KOPT-K1 (cell line): Measurements from ENCODE around the gene NUDC.
"Not testable (repeated sequence)": the region's sequence is repeated elsewhere in the genome, so short reads cannot be mapped to it uniquely, and the experiment has no call there.

Source experiments
- H3K27ac ChIP-seq: fragments of 200-600 bp; sonication (generic); 2 replicates; pipeline ENCODE4 v1.5.1; 2016; ENCODE audit warnings: antibody characterized with exemption, mild to moderate bottlenecking, low read depth, low read length; ENCODE audit not compliant: poor library complexity, severe bottlenecking
- H3K36me3 ChIP-seq: fragments of 200-600 bp; sonication (generic); 2 replicates; pipeline ENCODE4 v1.5.1; 2017; ENCODE audit warnings: antibody characterized with exemption, mild to moderate bottlenecking, low read length, moderate library complexity; ENCODE audit not compliant: insufficient read depth
- H3K9me3 ChIP-seq: fragments of 200-600 bp; sonication (generic); 2 replicates; pipeline ENCODE4 v1.5.1; 2017; ENCODE audit warnings: antibody characterized with exemption, low read length, mild to moderate bottlenecking; ENCODE audit not compliant: insufficient read depth, poor library complexity, severe bottlenecking

Gene NUDC

DNA sequence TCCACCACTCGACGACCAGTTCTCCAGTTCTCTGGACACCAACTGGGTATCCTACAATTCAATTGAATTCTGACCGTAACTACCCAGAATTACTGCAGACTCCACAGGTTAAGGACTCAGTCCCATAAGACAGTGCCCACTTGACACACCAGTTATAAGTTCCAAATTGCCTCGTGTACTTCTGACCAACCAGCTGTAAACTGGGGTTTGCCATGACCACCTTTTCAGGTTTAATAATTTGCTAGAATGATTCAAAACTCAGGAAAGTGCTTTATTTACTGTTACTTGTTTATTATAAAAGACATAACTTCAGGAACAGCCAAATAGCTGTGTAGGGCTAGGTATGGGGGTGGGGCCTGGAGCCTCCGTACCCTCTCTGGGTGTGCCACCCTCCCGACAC is 15.3 kb downstream of the NUDC start:
- no peak overlapping the region for H3K27ac ChIP-seq
- no peaks in the 10 kb centered on the region for H3K9me3 ChIP-seq
- peaks cover 94% of the 10 kb centered on the region for H3K36me3 ChIP-seq

DNA sequence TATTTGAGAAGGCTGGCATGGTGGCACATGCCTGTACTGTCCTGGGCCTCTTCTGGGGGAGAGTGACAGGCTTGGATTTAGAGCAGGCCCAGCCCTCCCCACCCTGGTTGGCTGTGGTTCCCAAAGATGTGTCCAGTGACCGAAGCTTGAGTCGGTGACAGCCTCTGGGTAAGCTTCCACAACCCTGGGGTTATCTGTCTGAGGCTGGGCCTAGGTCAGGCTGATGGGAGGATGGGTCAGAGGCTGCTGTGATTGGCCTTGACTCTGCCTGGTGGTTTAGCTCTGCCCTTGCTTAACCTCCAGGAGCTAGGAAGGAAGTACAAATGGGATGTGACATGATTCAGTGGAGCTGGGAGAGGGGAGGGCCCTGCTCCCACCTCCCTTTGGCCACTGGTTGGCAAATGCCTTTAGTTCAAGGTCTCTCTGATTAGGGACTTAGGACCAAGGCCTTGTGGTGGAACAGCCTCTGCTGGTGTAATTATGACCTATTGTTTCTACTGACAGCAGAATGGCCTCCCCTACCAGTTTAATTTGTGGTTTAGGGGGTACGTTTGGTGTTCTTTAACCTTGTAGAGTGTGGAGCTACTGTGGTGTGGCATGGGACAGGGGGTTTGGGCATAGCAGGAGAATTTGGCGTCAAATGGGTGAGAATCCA is 16.6 kb downstream of the NUDC start:
- Histone ChIP-seq H3K27ac (no peak overlapping the region), H3K36me3 (peaks cover 94% of the 10 kb centered on the region)

DNA sequence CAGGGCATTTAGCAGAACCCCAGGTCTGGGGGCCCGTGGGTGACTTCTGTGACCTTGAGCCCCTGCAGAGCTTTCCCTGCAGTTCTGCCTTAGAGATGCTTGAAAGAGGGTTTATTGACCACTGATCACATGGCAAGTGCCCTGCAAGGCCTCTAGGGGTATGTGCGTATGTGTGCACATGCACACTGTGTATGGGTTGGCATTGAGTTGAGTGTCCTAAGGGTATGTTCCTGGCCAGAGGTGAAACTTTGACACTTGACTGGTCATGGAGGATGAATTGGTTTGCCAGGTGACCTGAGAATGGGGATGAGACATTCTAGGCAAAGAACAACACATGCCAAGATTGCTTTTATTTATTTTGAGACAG is 17.1 kb downstream of the NUDC start:
- H3K36me3 ChIP-seq, result peaks cover 94% of the 10 kb centered on the region
- no peaks in the 10 kb centered on the region for H3K9me3 ChIP-seq
- no peak overlapping the region for H3K27ac ChIP-seq

More for the DNA sequence above, 16.6 kb downstream of the NUDC start:
- no peaks in the 10 kb centered on the region for H3K9me3 ChIP-seq

DNA sequence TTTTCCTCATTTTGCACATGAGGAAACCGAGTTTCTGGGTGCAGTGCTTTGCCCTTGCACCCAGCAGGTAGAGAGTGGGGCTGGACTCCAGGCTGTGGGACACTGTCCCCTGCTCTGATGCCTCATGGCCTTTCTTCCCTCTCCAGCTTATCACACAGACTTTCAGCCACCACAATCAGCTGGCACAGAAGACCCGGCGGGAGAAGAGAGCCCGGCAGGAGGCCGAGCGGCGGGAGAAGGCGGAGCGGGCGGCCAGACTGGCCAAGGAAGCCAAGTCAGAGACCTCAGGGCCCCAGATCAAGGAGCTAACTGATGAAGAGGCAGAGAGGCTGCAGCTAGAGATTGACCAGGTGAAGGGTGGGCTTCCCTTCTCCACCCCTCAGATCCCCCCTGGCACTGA is 19.8 kb downstream of the NUDC start:
- no peak overlapping the region for H3K27ac ChIP-seq
- peaks cover 97% of the 10 kb centered on the region for H3K36me3 ChIP-seq
- no peaks in the 10 kb centered on the region for H3K9me3 ChIP-seq

DNA sequence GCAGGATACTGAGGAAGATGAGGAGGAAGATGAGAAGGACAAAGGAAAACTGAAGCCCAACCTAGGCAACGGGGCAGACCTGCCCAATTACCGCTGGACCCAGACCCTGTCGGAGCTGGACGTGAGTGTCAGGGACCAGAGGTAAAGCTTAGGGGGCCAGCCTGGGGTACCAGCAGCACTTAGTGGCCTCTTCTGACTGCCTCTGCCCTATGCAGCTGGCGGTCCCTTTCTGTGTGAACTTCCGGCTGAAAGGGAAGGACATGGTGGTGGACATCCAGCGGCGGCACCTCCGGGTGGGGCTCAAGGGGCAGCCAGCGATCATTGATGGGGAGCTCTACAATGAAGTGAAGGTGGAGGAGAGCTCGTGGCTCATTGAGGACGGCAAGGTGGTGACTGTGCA is 21.1 kb downstream of the NUDC start:
- no peaks in the 10 kb centered on the region for H3K9me3 ChIP-seq
- no peak overlapping the region for H3K27ac ChIP-seq
- H3K36me3 ChIP-seq, result peaks cover 95% of the 10 kb centered on the region

DNA sequence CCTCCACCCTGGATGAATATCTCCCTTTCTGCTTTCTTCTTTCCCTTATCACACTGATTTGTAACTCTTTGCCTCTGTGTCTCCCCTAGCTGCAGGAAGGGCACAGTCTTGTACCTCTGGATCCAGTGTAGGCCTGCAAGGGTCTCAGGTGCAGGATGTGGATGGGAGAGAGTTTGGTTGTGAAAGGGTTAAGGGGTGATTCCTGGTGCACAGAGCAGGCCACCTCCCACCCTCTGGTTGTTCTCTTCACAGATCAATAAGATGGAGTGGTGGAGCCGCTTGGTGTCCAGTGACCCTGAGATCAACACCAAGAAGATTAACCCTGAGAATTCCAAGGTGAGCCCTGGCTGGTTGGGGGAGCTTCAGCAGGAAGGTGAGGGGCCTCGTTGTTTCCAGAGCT is 23.6 kb downstream of the NUDC start:
- H3K27ac ChIP-seq, result no peak overlapping the region
- peaks cover 75% of the 10 kb centered on the region for H3K36me3 ChIP-seq
- H3K9me3 ChIP-seq, result no peaks in the 10 kb centered on the region

DNA sequence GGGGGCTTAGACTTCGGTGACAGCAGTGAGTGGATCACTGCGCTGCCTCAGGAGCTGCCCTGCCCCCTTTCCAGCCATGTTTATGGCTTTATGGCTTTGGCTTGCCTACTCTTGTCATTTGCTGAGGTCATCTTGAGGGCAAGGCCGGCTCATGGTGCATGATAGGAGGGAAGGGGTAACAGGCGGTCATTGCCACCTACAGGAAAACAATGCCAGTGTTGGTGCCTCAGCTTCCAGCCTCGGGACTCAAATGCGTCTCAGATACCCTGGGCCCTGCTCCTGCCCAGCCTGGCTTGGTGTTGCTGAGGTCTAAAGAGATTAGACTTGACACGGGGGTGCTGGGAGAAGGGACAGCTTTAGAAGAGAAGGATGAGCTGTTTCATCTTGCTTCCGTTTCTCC is 24.2 kb downstream of the NUDC start:
- Histone ChIP-seq H3K27ac (no peak overlapping the region), H3K9me3 (no peaks in the 10 kb centered on the region), H3K36me3 (peaks cover 69% of the 10 kb centered on the region)

DNA sequence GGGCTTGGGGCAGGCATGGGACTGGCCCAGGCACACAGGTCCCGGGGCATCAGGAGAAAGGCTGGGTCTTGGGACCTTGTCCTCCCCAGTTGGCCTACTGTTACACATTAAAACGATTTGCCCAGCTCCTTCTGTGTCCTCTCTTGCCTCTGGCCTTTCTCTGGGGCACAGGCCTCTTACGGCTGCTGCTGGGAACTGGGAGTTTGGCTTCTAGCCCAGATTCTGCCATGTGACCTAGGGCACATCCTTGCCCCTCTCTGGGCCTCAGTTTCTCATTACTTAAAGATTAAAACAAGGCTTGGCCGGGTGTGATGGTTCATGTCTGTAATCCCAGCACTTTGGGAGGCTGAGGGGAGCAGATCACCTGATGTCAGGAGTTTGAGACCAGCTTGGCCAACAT is 24.7 kb downstream of the NUDC start:
- no peaks in the 10 kb centered on the region for H3K9me3 ChIP-seq
- peaks cover 66% of the 10 kb centered on the region for H3K36me3 ChIP-seq
- no peak overlapping the region for H3K27ac ChIP-seq

DNA sequence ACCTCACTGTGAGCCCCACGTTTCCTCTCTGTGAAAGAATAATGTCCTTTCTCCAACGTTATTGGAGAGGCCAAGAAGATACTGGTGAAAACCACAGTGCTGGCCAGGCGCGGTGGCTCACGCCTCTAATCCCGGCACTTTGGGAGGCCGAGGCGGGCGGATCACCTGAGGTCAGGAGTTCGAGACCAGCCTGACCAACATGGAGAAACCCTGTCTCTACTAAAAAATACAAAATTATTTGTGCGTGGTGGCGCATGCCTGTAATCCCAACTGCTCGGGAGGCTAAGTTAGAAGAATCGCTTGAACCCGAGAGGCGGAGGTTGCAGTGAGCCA is 27.1 kb downstream of the NUDC start:
- H3K9me3 ChIP-seq, H3K27ac ChIP-seq: not testable (repeated sequence)
- H3K36me3 ChIP-seq, result peaks cover 42% of the 10 kb centered on the region

DNA sequence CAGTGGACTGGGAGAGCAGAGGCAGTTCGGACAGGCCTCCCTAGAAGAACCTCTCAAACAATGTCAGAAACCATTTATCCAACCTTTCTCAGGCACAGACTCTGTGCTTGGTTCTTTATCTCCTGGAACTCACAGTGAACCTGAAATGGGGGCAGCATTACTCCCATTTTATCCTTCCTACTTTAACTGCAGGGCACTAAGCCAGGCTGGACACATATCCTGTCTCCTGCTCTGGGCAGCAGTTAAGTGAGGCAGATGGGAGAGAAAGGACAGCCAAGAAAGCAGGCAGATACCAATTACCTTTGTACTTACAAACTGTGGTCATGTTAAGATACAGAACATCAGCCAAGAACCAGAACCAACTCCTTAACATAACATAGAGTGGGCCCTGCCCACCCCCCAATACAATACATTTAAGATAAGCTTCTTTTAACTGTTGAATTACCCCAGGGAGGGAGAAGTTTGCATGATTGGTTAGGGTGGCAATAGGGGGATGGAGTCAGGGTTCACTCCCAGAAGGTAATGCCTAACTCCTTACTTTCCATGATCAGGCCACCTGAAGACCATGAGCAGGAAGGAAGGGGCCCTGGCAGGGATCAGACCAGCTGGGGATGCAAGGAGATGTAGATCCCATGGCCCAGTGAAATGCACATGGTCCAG is 27.9 kb downstream of the NUDC start:
- H3K27ac ChIP-seq, result no peak overlapping the region
- no peaks in the 10 kb centered on the region for H3K9me3 ChIP-seq
- H3K36me3 ChIP-seq, result peaks cover 35% of the 10 kb centered on the region

DNA sequence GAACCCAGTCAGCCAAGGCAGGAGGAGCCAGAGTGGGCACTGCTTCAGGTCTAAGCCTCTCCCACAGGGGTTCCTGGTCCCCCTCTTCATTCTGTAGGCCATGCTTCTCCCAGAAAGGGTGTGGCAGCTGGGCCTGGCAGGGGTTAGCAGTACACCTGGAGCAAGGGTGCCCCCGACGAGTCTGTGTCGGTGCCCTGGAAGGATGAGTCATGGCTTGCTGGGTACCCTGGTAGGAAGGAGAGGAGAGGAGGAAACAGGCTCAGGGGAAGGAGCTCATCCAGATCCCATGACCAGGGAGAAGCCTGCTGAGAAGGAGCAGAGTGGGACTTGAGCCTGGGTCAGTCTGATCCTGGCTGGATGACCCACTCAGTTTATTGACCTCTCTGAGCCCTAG is 28.4 kb downstream of the NUDC start:
- no peak overlapping the region for H3K27ac ChIP-seq
- H3K9me3 ChIP-seq, result no peaks in the 10 kb centered on the region
- H3K36me3 ChIP-seq, result peaks cover 29% of the 10 kb centered on the region

DNA sequence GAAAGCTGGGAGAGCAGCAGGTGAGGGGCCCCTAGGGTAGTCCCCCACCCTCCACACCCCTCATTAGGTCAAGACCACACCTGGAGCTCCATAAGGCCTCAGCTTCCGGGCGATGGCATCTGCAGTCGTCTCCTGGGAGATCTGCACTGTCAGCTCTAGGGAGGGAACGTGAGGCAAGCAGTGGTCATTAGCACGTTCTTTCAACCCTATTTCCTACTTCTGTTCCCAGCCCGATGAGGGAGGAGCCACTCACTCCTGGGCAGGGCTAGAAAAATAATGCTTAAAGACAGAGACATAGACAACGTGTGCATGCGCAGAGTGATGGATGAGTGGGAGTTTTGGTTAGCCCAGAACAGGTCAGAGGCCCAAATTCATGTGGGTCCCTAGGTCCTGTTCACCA is 29.1 kb downstream of the NUDC start:
- Histone ChIP-seq H3K36me3 (peaks cover 23% of the 10 kb centered on the region), H3K9me3 (no peaks in the 10 kb centered on the region), H3K27ac (no peak overlapping the region)

DNA sequence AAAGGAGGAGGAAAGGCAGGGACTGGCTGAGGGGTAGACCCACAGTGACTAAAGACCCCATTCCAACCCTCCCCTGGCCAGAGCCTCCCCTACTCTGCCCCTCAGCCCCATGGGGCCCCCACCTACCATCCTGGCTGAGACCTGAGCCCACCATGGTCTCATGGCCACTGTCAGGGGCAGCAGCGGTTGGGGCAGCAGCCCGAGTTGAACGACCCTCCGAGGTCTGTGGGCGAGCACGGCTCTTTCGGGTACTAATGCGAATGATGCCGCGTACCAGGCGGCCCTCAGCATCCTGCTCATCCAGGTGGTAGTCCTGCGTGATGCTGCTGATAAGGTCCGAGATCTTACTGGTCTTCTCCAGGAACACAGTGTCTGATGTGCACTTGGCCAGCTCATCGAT is 29.7 kb downstream of the NUDC start:
- peaks cover 16% of the 10 kb centered on the region for H3K36me3 ChIP-seq
- no peak overlapping the region for H3K27ac ChIP-seq
- H3K9me3 ChIP-seq, result no peaks in the 10 kb centered on the region

DNA sequence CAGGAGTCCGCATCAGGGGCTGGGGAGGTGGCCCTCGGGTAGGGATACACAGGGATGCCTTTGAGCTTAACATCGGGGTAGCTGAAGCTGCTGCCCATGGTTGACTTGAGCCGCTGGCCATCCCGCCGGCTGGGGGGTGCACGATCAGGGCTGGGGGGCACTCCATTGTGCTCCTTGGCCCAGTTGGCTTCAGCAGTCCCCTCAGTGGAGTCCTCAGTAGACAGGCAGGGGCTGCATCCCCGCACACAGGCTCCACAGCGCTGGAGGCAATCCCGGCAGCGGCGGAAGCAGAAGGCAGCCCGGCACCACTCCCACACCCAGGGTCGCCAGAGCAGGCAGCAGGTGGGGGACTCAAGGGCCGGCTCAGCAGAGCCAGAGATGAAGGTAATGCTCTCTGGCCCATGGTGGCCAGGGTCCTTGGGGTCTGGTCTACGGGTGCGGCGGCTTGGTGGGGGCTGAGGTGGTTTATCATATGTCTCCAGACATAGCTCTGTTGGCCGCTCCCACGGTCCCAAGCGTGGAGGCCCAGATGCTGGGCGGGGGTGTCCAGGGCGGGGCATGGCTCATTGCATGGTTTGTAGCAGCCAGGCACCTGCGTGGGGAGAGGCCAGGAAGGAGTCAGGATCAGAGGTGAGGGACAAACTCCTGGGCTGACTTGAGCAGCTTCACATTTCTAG is 30.4 kb downstream of the NUDC start:
- Histone ChIP-seq H3K27ac (no peak overlapping the region), H3K36me3 (peaks cover 9% of the 10 kb centered on the region), H3K9me3 (no peaks in the 10 kb centered on the region)

DNA sequence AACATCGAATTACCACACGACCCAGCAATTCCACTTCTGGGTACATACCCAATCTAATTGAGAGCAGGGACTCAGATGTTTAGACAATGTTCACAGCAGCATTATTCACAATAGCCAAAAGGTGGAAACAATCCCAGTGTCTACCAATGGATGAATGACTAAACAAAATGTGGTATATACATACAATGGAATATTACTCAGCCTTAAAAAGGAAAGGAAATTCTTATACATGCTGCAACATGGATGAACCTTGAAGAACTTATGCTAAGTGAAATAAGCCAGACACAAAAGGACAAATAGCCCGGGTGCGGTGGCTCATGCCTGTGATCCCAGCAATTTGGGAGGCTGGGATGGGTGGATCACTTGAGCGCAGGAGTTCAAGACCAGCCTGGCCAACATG is 31.8 kb downstream of the NUDC start:
- Histone ChIP-seq H3K36me3 (no peaks in the 10 kb centered on the region), H3K9me3 (no peaks in the 10 kb centered on the region), H3K27ac (no peak overlapping the region)

DNA sequence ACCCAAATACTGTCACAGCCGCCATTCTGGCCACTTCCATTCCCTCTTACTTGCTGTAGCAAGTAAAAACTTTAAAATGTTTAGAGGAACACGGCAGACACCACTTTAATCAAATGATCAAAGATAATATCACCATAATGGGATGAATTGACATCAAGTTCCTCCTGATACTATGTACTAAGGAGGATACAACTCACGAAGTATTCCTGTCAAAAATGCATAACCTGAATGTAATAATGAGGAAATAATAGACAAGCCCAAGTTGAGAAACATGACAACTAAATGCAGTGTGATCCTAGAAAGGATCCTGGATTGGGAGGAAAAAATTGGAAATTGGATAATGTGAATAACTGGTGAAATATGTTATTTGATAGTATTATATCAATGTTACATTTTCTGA is 34.8 kb downstream of the NUDC start:
- Histone ChIP-seq H3K9me3 (no peaks in the 10 kb centered on the region), H3K36me3 (no peaks in the 10 kb centered on the region), H3K27ac (no peak overlapping the region)
